ENCODE measurements around the gene AKAP9.
"Not testable (repeated sequence)": the region's sequence is repeated elsewhere in the genome, so short reads cannot be mapped to it uniquely, and the experiment has no call there.

AKAP9 gene

DNA sequence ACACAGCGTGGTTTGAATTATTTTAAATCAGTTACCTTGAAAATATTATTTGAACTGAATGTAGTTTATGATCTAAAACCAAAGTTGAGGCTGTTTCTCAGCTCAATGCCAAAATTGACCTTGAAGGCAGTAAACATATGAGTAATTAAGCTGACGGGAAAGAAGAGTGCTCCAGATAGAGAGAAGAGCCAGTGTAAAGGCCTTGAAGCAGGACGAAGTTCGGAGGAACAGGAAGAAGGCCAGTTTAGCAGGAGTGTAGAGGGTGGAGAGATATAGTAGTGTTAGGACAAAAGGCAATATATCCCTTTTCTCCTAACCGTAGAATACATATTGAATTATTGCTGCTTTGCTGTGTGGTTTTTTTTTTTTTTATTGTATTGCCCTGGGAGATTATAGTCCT, 130.4 kb downstream of the AKAP9 start:
- H4K20me1 ChIP-seq = no peaks in the 10 kb centered on the region
- H3K4me3 ChIP-seq = no peak overlapping the region
- H3K27ac ChIP-seq = no peak overlapping the region
- no peak for TF ChIP-seq Cebpa-rat (IDR thresholded peaks at IDR 0.05)
- no peak overlapping the region for H3K9ac ChIP-seq
- H3K36me3 ChIP-seq = peaks cover 84% of the 10 kb centered on the region
- no peaks in the 10 kb centered on the region for H3K27me3 ChIP-seq
- no peak overlapping the region for H3K4me2 ChIP-seq
- no peaks in the 10 kb centered on the region for H3K4me1 ChIP-seq
- H3K9me3 ChIP-seq = no peaks in the 10 kb centered on the region

- H3K4me3 ChIP-seq = no peak overlapping the region
- no peak for TF ChIP-seq Cebpa-rat (IDR thresholded peaks at IDR 0.05)
- no peaks in the 10 kb centered on the region for H3K27me3 ChIP-seq
Observed at GRCh38 chr7:92072121-92072520, 131.5 kb downstream of the AKAP9 start.

GRCh38 chr7:92072708-92073107, 132.0 kb downstream of the AKAP9 start:
- Histone ChIP-seq H3K4me3 (no peak overlapping the region), H3K9ac (no peak overlapping the region), H3K36me3 (peaks cover 83% of the 10 kb centered on the region), H3K27ac (no peak overlapping the region), H4K20me1 (no peaks in the 10 kb centered on the region), H3K4me1 (no peaks in the 10 kb centered on the region), H3K4me2 (no peak overlapping the region), H3K27me3 (no peaks in the 10 kb centered on the region), H3K9me3 (no peaks in the 10 kb centered on the region)
- TF ChIP-seq Cebpa-rat (IDR thresholded peaks at IDR 0.05) = no peak

More at GRCh38 chr7:92072121-92072520, 131.5 kb downstream of the AKAP9 start:
- H3K36me3 ChIP-seq = peaks cover 83% of the 10 kb centered on the region
- no peaks in the 10 kb centered on the region for H3K9me3 ChIP-seq
- no peak overlapping the region for H3K4me2 ChIP-seq
- H3K27ac ChIP-seq = no peak overlapping the region
- no peaks in the 10 kb centered on the region for H3K4me1 ChIP-seq
- no peaks in the 10 kb centered on the region for H4K20me1 ChIP-seq
- H3K9ac ChIP-seq = no peak overlapping the region

GRCh38 chr7:92075455-92076158, 134.9 kb downstream of the AKAP9 start:
- no peak overlapping the region for H3K4me2 ChIP-seq
- no peak overlapping the region for H3K27ac ChIP-seq

GRCh38 chr7:92076509-92076908, 135.8 kb downstream of the AKAP9 start:
- H3K27ac ChIP-seq = no peak overlapping the region
- TF ChIP-seq Cebpa-rat (IDR thresholded peaks at IDR 0.05) = no peak
- H3K27me3 ChIP-seq = no peaks in the 10 kb centered on the region
- H3K4me1 ChIP-seq = no peaks in the 10 kb centered on the region
- no peaks in the 10 kb centered on the region for H4K20me1 ChIP-seq
- H3K36me3 ChIP-seq = peaks cover 82% of the 10 kb centered on the region
- H3K4me2 ChIP-seq = no peak overlapping the region
- H3K9ac ChIP-seq = no peak overlapping the region
- H3K4me3 ChIP-seq = no peak overlapping the region
- no peaks in the 10 kb centered on the region for H3K9me3 ChIP-seq

More at GRCh38 chr7:92075455-92076158, 134.9 kb downstream of the AKAP9 start:
- Histone ChIP-seq H3K36me3 (peaks cover 86% of the 10 kb centered on the region), H3K4me3 (no peak overlapping the region), H3K4me1 (no peaks in the 10 kb centered on the region), H3K9me3 (no peaks in the 10 kb centered on the region), H3K27me3 (no peaks in the 10 kb centered on the region), H4K20me1 (no peaks in the 10 kb centered on the region), H3K9ac (no peak overlapping the region)
- no peak for TF ChIP-seq Cebpa-rat (IDR thresholded peaks at IDR 0.05)

DNA sequence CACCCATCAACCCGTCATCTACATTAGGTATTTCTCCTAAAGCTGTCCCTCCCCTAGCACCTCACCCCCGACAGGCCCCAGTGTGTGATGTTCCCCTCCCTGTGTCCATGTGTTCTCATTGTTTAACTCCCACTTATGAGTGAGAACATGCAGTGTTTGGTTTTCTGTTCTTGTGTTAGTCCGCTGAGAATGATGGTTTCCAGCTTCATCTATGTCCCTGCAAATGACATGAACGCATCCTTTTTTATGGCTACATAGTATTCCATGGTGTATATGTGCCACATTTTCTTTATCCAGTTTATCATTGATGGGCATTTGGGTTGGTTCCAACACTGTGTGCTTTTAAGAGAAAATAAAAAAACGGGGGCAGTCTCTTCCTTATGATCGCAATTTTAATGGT, 143.3 kb downstream of the AKAP9 start:
- H3K27ac ChIP-seq, H3K27me3 ChIP-seq, H3K9ac ChIP-seq, H3K4me1 ChIP-seq, H3K4me2 ChIP-seq, H3K4me3 ChIP-seq, H4K20me1 ChIP-seq: not testable (repeated sequence)
- Histone ChIP-seq H3K36me3 (peaks cover 91% of the 10 kb centered on the region), H3K9me3 (peaks cover 11% of the 10 kb centered on the region; the same call in 1 of the 2 replicates)

GRCh38 chr7:92088266-92088665, 147.6 kb downstream of the AKAP9 start:
- H3K4me1 ChIP-seq = no peaks in the 10 kb centered on the region
- peaks cover 93% of the 10 kb centered on the region for H3K36me3 ChIP-seq

GRCh38 chr7:92092210-92092609, 151.5 kb downstream of the AKAP9 start:
- no peak for TF ChIP-seq Cebpa-rat (IDR thresholded peaks at IDR 0.05)
- Histone ChIP-seq H3K9ac (no peak overlapping the region), H3K27ac (no peak overlapping the region), H3K9me3 (peaks cover 6% of the 10 kb centered on the region; the same call in 1 of the 2 replicates), H3K4me2 (no peak overlapping the region), H3K4me3 (no peak overlapping the region), H3K27me3 (no peaks in the 10 kb centered on the region), H3K4me1 (no peaks in the 10 kb centered on the region), H4K20me1 (no peaks in the 10 kb centered on the region), H3K36me3 (peaks cover 91% of the 10 kb centered on the region)

More at GRCh38 chr7:92088266-92088665, 147.6 kb downstream of the AKAP9 start:
- no peak overlapping the region for H3K4me3 ChIP-seq
- H3K9ac ChIP-seq = no peak overlapping the region
- no peaks in the 10 kb centered on the region for H4K20me1 ChIP-seq
- H3K9me3 ChIP-seq = peaks cover 11% of the 10 kb centered on the region; the same call in 1 of the 2 replicates
- H3K4me2 ChIP-seq = no peak overlapping the region
- TF ChIP-seq Cebpa-rat (IDR thresholded peaks at IDR 0.05) = no peak
- H3K27me3 ChIP-seq = no peaks in the 10 kb centered on the region
- H3K27ac ChIP-seq = no peak overlapping the region

GRCh38 chr7:92095380-92095779, 154.7 kb downstream of the AKAP9 start:
- H3K9ac ChIP-seq = no peak overlapping the region
- no peak for TF ChIP-seq Cebpa-rat (IDR thresholded peaks at IDR 0.05)
- no peak overlapping the region for H3K4me3 ChIP-seq
- H3K4me1 ChIP-seq = no peaks in the 10 kb centered on the region
- peaks cover 92% of the 10 kb centered on the region for H3K36me3 ChIP-seq
- H3K27ac ChIP-seq = no peak overlapping the region
- H3K4me2 ChIP-seq = no peak overlapping the region
- no peaks in the 10 kb centered on the region for H4K20me1 ChIP-seq
- H3K9me3 ChIP-seq = no peaks in the 10 kb centered on the region
- no peaks in the 10 kb centered on the region for H3K27me3 ChIP-seq

GRCh38 chr7:92100534-92100933, 159.9 kb downstream of the AKAP9 start:
- Histone ChIP-seq H3K4me1 (no peaks in the 10 kb centered on the region), H3K27me3 (no peaks in the 10 kb centered on the region), H3K4me2 (no peak overlapping the region), H3K9ac (no peak overlapping the region), H4K20me1 (no peaks in the 10 kb centered on the region), H3K27ac (no peak overlapping the region), H3K9me3 (no peaks in the 10 kb centered on the region), H3K4me3 (no peak overlapping the region), H3K36me3 (peaks cover 93% of the 10 kb centered on the region)
- no peak for TF ChIP-seq Cebpa-rat (IDR thresholded peaks at IDR 0.05)

- H3K4me3 ChIP-seq, H4K20me1 ChIP-seq, H3K4me2 ChIP-seq, H3K4me1 ChIP-seq, H3K9me3 ChIP-seq, H3K27me3 ChIP-seq, H3K9ac ChIP-seq, H3K27ac ChIP-seq: not testable (repeated sequence)
- H3K36me3 ChIP-seq = peaks cover 93% of the 10 kb centered on the region
Observed at GRCh38 chr7:92102862-92103261, 162.2 kb downstream of the AKAP9 start.

Measured in BLaER1 (cell line).